HEK293 (cell line): ENCODE measurements around the gene THUMPD3.

Experiments
- CTCF ChIP-seq: fragments of 450-650 bp; formaldehyde crosslinking; IDR thresholded peaks from 2 replicates; pipeline ENCODE4 v1.5.1; 2016; ENCODE audit warnings: missing biosample characterization, missing genetic modification characterization
- ELK4 ChIP-seq: IDR thresholded peaks from 2 replicates; pipeline ENCODE4 v1.6.1; 2011; ENCODE audit warnings: mild to moderate bottlenecking, low read depth, low read length, borderline replicate concordance
- IKZF3 ChIP-seq: fragments of 450-650 bp; IDR thresholded peaks from 2 replicates; pipeline ENCODE4 v1.5.0; 2018; ENCODE audit warnings: missing biosample characterization, mild to moderate bottlenecking, missing genetic modification characterization, moderate library complexity
- MEIS1 ChIP-seq: sonication (generic); formaldehyde crosslinking; IDR thresholded peaks from 2 replicates; pipeline ENCODE4 v1.8.1; 2022; ENCODE audit warnings: missing genetic modification reagents, mild to moderate bottlenecking, borderline replicate concordance
- PRDM1 ChIP-seq: fragments of 450-650 bp; formaldehyde crosslinking; IDR thresholded peaks from 2 replicates; pipeline ENCODE4; 2016; ENCODE audit warnings: missing biosample characterization, missing genetic modification characterization
- RBAK ChIP-seq: fragments of 450-650 bp; formaldehyde crosslinking; IDR thresholded peaks from 2 replicates; pipeline ENCODE4 v1.5.1; 2016; ENCODE audit warnings: missing biosample characterization, missing genetic modification characterization
- SP7 ChIP-seq: fragments of 450-650 bp; formaldehyde crosslinking; IDR thresholded peaks from 2 replicates; pipeline ENCODE4 v1.5.1; 2016; ENCODE audit warnings: missing biosample characterization, missing genetic modification characterization
- WT1 ChIP-seq: fragments of 450-650 bp; formaldehyde crosslinking; IDR thresholded peaks from 2 replicates; pipeline ENCODE4 v1.5.1; 2016; ENCODE audit warnings: missing biosample characterization, missing genetic modification characterization
- ZBTB10 ChIP-seq: fragments of 450-650 bp; formaldehyde crosslinking; IDR thresholded peaks from 2 replicates; pipeline ENCODE4 v1.5.1; 2016; ENCODE audit warnings: missing biosample characterization, missing genetic modification characterization
- ZFP41 ChIP-seq: fragments of 450-650 bp; formaldehyde crosslinking; IDR thresholded peaks from 2 replicates; pipeline ENCODE4 v1.5.1; 2016; ENCODE audit warnings: missing biosample characterization, missing genetic modification characterization, borderline replicate concordance
- ZNF112 ChIP-seq: fragments of 450-650 bp; formaldehyde crosslinking; IDR thresholded peaks from 2 replicates; pipeline ENCODE4 v1.5.0; 2017; ENCODE audit warnings: missing biosample characterization, missing genetic modification characterization
- ZNF155 ChIP-seq: fragments of 450-650 bp; formaldehyde crosslinking; IDR thresholded peaks from 2 replicates; pipeline ENCODE4 v1.5.1; 2016; ENCODE audit warnings: missing biosample characterization, missing genetic modification characterization
- ZNF184 ChIP-seq: fragments of 450-650 bp; IDR thresholded peaks from 2 replicates; pipeline ENCODE4 v1.5.1; 2018; ENCODE audit warnings: missing biosample characterization, mild to moderate bottlenecking, missing genetic modification characterization
- ZNF214 ChIP-seq: fragments of 450-650 bp; formaldehyde crosslinking; IDR thresholded peaks from 2 replicates; pipeline ENCODE4 v1.5.1; 2017; ENCODE audit warnings: missing biosample characterization, mild to moderate bottlenecking, missing genetic modification characterization, borderline replicate concordance
- ZNF23 ChIP-seq: fragments of 450-650 bp; formaldehyde crosslinking; IDR thresholded peaks from 2 replicates; pipeline ENCODE4 v1.5.1; 2016; ENCODE audit warnings: missing biosample characterization, missing genetic modification characterization, borderline replicate concordance
- ZNF354C ChIP-seq: fragments of 450-650 bp; formaldehyde crosslinking; IDR thresholded peaks from 2 replicates; pipeline ENCODE4 v1.5.1; 2016; ENCODE audit warnings: missing biosample characterization, missing genetic modification characterization, low read depth, borderline replicate concordance
- ZNF391 ChIP-seq: fragments of 450-650 bp; formaldehyde crosslinking; IDR thresholded peaks from 2 replicates; pipeline ENCODE4 v1.5.1; 2016; ENCODE audit warnings: low read depth, missing biosample characterization, missing genetic modification characterization, borderline replicate concordance
- ZNF433 ChIP-seq: fragments of 450-650 bp; formaldehyde crosslinking; IDR thresholded peaks from 2 replicates; pipeline ENCODE4 v1.5.1; 2016; ENCODE audit warnings: missing biosample characterization, missing genetic modification characterization, low read depth
- ZNF488 ChIP-seq: fragments of 450-650 bp; formaldehyde crosslinking; IDR thresholded peaks from 2 replicates; pipeline ENCODE4 v1.5.1; 2016; ENCODE audit warnings: missing biosample characterization, missing genetic modification characterization
- ZNF513 ChIP-seq: fragments of 450-650 bp; IDR thresholded peaks from 2 replicates; pipeline ENCODE4 v1.5.1; 2018; ENCODE audit warnings: missing biosample characterization, missing genetic modification characterization
- ZNF529 ChIP-seq: fragments of 450-650 bp; formaldehyde crosslinking; IDR thresholded peaks from 2 replicates; pipeline ENCODE4 v1.5.1; 2017; ENCODE audit warnings: missing genetic modification characterization, missing biosample characterization; ENCODE audit not compliant: insufficient replicate concordance
- ZNF544 ChIP-seq: fragments of 450-650 bp; formaldehyde crosslinking; IDR thresholded peaks from 2 replicates; pipeline ENCODE4 v1.5.0; 2017; ENCODE audit warnings: missing biosample characterization, missing genetic modification characterization
- ZNF580 ChIP-seq: fragments of 450-650 bp; formaldehyde crosslinking; IDR thresholded peaks from 2 replicates; pipeline ENCODE4 v1.5.1; 2016; ENCODE audit warnings: missing biosample characterization, missing genetic modification characterization
- ZNF600 ChIP-seq: fragments of 450-650 bp; formaldehyde crosslinking; IDR thresholded peaks from 2 replicates; pipeline ENCODE4 v1.5.1; 2016; ENCODE audit warnings: missing biosample characterization, missing genetic modification characterization
- ZNF621 ChIP-seq: fragments of 450-650 bp; formaldehyde crosslinking; IDR thresholded peaks from 2 replicates; pipeline ENCODE4 v1.5.1; 2017; ENCODE audit warnings: missing biosample characterization, missing genetic modification characterization
- ZNF623 ChIP-seq: fragments of 450-650 bp; formaldehyde crosslinking; IDR thresholded peaks from 2 replicates; pipeline ENCODE4 v1.5.1; 2016; ENCODE audit warnings: missing biosample characterization, missing genetic modification characterization
- ZNF660 ChIP-seq: fragments of 450-650 bp; IDR thresholded peaks from 2 replicates; pipeline ENCODE4 v1.5.1; 2018; ENCODE audit warnings: missing biosample characterization, mild to moderate bottlenecking, missing genetic modification characterization
- ZNF837 ChIP-seq: fragments of 450-650 bp; formaldehyde crosslinking; IDR thresholded peaks from 2 replicates; pipeline ENCODE4 v1.5.1; 2016; ENCODE audit warnings: missing biosample characterization, missing genetic modification characterization
- ZSCAN4 ChIP-seq: fragments of 450-650 bp; formaldehyde crosslinking; IDR thresholded peaks from 2 replicates; pipeline ENCODE4 v1.5.1; 2017; ENCODE audit warnings: missing biosample characterization, missing genetic modification characterization
- ZXDB ChIP-seq: fragments of 450-650 bp; formaldehyde crosslinking; IDR thresholded peaks from 2 replicates; pipeline ENCODE4 v1.5.1; 2016; ENCODE audit warnings: missing biosample characterization, missing genetic modification characterization

Gene THUMPD3

GRCh38 chr3:9397906-9398699, 35.2 kb downstream of the THUMPD3 start (continued):
- no peak for TF ChIP-seq ZNF513 (tag by site-specific recombination)
- peak; percentile 76 for TF ChIP-seq ZBTB10 (tag by site-specific recombination)
- peak; percentile 6; the same call in 1 of the 2 replicates for TF ChIP-seq ZSCAN4 (tag by site-specific recombination)
- no peak for TF ChIP-seq ZNF529
- peak; percentile 19; the same call in 1 of the 2 replicates for TF ChIP-seq ZNF391 (tag by site-specific recombination)
- peak; percentile 18; the same call in 1 of the 2 replicates for TF ChIP-seq ZNF660
- no peak for TF ChIP-seq ZNF155 (tag by site-specific recombination)
- TF ChIP-seq ELK4, result no peak
- peak; percentile 42; the same call in 1 of the 2 replicates for TF ChIP-seq SP7 (tag by site-specific recombination)
- TF ChIP-seq ZNF837 (tag by site-specific recombination), result no peak
- TF ChIP-seq ZNF623 (tag by site-specific recombination), result peak; percentile 25; the same call in 1 of the 2 replicates
- TF ChIP-seq ZFP41 (tag by site-specific recombination), result no peak
- TF ChIP-seq ZNF580, result no peak
- TF ChIP-seq ZNF23 (tag by site-specific recombination), result no peak
- no peak for TF ChIP-seq ZNF621
- peak; percentile 69; the same call in 1 of the 2 replicates for TF ChIP-seq IKZF3 (tag by site-specific recombination)
- no peak for TF ChIP-seq ZNF184 (tag by site-specific recombination)
- TF ChIP-seq MEIS1 (CRISPR knock-in tag), result no peak
- TF ChIP-seq RBAK (tag by site-specific recombination), result no peak
- TF ChIP-seq WT1 (tag by site-specific recombination), result no peak; the same call in none of the 2 replicates
- no peak for TF ChIP-seq ZNF433
- no peak for TF ChIP-seq ZNF354C (tag by site-specific recombination)
- peak; percentile 81 for TF ChIP-seq ZXDB (tag by site-specific recombination)
- no peak for TF ChIP-seq ZNF214 (tag by site-specific recombination)
- TF ChIP-seq ZNF112 (tag by site-specific recombination), result no peak
- no peak for TF ChIP-seq ZNF600 (tag by site-specific recombination)
- TF ChIP-seq ZNF544 (tag by site-specific recombination), result no peak
- no peak for TF ChIP-seq ZNF488 (tag by site-specific recombination)
- peak; percentile 6; the same call in 1 of the 2 replicates for TF ChIP-seq PRDM1 (tag by site-specific recombination)
- no peak for TF ChIP-seq CTCF (tag by site-specific recombination)
